Measurements from ENCODE around the gene CEP57L1.

CEP57L1 gene

DNA sequence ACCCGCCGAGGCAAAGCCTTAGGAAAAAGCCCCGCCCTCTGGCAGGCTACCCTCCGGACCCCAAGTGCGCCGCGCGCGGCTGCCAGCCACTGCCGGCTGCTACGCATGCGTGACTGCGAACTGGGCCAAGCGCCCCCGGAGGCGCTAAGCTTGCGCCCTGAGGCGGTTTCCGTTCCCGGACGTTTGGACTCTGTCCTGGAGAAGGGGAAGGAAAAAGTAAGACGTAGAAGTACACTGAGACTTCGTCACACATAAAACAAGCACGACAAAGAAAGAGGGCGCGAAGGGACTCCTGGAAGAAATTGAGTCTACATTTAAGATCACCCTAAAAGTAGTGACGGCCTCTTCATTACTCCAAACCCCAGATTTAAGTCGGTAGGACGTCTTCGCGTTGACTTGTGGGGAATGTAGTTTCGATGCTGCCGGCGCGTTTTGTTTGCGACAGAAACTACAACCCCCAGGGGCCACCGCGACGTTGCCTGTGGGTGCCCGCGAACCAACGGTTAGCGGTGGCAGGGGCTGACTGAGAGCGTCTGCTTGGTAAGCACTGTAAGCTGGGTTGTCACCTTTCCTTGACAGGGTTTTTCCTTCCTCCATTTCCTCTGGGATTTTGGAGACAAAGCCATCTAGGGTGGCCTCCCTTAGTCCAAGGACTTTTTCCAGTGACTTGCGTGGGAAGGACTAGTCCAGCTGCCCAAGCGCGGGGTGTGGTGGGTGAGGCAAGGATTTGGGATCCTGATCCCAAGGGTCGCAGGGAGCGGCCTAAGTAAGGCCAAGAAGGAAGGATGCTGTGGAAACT, at the start of gene CEP57L1:
TSS of gene CEP57L1 (plus strand) at position 472 of the 799 bp plus-strand sequence. CDS start 49,715 bp downstream, outside the sequence.
- DNase-seq = peak; percentile 98

DNA sequence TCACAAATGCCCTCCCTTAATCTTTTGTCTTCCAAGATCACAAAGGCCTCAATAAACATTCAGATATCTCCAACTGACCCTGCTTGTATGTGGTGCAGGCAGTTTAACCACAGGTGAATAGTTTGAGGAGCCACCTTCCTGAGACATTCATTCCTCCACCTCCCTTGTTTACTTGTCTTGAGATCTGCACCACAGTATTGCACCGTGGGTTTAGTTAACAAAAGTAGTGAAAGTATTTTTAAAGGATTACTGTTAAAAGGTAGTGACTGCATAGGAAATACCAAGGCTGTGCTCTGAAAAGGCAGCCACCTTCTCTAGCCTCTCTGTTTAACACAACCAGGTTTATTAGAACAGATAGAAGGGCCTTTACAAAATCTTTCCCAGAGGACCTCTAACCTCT, 47.1 kb upstream of the CEP57L1 start:
- no peak for DNase-seq

DNA sequence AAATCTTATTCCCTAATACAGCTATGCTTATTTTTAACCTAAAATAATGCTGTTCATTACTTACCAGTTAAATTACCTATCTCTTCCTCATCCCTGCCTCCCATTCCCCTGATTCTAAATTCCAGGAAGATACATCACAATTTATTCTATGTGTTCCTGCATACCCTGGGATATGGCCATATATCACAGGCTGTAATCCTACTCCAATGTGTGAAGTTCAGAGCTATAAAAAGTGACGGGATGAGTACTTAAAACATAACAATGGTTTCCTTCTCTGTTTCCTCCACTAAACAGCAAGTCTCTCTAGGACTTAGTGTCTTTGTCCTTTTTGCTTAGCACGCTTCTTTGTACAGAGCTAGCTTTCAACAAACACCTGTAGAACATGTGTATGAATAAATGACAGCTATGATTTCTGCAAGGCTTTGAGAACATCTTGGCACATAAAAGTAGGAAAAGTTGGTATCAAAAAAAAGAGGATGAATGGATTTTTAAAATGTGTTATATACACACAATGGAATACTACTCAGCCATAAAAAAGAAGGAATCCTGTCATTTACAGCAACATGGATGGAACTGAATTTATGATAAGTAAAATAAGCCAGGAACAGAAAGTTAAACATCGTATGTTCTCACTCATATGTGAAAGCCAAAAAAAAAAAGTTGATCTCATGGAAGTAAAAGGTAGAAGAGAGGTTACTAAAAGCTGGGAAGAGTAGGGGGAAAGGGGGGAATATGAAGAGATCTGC, 46.5 kb upstream of the CEP57L1 start:
- no peak for DNase-seq

DNA sequence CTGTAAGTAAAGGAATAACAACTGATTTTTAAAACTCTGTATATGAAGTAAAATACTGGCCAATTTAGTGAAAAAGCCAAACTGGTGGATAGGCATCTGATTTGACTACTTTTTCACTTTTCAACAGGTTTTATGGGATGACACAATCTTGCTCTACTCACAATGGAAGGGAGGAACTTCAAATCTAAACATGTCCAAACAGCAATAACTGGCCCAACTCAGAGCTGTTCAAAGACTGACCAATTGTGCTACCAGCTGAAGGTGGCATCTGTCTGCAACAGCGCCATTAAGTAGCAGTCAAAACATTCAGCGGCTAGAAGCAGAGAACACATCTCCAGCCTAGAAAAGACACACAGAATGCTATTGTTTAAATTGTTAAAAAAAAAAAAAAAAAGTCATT, 45.3 kb upstream of the CEP57L1 start:
- DNase-seq = no peak

DNA sequence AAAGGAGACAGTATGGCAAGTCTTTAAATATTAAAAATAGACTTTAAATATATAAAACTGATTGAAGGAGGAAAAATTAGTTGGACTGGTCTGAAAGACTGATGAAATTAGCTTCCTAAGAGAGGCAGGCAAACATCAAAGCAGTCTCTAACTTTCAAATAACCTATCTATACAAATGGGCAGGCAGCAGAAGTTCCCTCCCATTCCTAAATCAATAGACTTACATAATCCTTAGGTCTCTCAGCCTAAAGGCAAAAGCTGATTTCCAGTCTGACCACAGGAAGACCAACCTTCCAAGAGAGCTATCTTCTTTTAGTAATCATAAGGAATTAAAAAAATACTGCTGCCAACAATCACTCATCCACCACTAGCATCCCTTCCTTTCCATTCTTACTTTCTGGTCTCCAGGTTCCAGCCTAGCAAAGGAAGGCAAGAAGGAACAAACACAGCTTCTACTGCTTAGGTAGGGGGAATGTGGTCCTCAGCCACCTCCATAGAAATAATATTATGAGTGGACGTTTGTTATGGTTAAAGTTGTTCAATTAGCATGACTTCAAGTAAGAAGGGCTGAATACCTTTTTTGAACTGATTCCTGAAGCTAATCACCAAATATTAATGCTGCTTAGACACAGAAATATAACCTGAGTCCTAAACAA, 44.7 kb upstream of the CEP57L1 start:
- no peak for DNase-seq

DNA sequence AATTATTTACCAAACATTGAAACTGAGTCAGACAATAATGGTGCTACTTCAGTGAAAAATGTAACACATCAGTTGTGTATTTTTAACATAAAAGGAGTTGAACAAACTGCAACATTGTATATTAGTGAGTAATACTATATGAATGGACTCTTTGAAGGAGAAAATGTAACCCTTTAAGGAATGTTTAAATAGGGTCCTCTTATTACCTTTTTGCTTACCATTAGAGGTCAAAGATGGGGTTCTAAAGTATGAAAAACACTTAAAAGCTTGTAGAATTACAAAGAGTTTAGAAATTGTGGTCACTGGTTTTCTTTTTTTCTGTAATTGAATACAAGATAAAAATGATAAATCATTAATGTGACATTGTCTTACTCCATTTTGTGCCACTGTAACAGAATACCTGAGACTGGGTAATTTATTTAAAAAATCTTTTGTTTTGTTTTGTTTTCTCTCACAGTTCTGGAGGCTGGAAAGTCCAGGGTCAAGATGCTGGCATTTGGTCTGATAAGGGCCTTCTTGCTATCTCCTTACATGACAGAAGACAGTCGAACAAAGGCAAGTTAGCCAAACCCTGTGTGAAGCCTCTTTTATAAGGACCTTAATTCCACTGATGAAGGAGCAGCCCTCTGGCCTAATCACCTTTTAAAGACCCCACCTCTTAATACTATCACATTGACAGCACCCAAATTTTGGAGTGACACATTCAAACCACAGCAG, 43.8 kb upstream of the CEP57L1 start:
- DNase-seq = peak; percentile 44

DNA sequence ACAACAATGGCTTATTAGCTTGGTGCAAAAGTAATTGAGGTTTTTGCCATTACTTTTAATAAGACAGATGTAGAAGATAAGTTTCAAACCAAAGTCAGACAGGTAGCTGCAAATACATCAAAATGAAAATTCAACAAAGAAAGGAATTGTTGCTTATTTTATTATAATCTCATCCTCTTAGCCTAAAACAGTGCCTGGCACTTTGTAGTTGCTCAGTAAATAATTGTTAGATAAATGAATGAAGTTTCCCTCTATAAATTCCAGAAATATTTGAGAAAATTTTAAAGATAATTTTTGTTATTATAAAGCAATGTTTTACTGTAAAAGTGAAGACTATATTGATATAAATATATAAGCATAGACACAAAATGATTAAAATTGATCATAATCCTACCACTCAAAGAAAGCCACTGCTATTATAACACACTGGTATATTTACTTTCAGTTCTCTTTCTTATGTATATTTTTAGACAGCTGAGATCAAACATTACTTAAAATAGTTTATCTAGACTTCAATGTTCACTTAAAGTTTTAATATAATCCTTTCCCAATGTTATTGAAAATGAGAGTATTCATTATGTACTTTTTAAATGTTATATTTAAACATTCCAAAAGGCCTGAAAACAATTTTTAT, 43.2 kb upstream of the CEP57L1 start:
- DNase-seq = no peak

DNA sequence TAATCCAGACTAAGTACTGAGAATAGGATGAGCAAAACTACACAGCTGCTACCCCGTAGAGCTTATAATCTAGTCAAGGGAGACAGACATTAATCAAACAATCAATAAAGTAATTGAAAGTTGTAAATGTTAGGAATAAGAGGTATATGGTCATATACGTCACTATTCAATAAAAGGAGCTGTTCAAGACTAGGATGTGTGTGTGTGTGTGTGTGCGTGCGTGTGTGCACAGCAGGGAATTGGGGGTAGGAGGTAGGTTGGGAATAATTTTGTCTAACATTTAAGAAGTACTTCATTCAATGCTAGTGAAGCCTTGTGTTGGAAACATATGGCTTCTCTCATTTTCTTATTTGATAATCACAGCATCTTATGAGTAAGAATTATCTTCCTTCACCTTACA, 42.5 kb upstream of the CEP57L1 start:
- no peak for DNase-seq

DNA sequence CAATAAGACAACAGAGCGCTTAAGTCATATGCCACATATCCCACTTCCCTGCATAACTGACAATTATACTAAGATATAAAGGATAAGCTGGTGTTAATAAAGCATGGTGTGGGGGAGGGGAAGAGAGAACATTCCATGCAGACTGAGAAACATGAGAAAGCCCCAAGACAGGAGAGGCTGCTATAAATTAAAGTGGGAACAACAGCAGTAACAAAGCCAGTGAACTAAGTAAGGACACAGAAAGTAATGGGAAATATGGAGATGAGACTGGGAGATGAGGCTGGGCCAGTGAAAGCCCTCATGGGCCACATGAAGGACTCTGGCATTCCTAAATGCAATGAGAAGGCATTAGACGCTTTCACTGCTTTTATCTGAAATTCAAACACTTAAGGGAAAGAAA, 42.0 kb upstream of the CEP57L1 start:
- no peak for DNase-seq

DNA sequence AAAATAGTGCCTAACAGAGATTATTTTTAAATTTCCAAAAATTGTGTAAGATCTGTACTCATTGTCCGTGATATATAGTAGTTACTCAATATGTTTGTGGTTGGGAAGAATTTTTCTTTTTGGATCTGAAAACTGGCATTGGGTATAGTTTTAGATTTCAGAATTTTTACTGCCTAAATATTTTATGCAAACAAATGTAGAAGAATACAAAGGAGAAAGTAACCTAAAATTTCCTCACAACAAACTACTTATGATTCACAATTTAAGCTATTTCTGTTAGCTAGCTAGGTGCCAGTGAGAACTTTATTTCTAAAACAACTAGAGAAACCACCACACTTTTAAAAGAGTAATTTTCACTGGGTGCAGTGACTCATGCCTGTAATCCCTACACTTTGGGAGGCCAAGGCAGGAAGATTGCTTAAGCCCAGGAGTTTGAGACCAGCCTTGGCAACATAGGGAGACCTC, 39.5 kb upstream of the CEP57L1 start:
- DNase-seq = peak; percentile 61

DNA sequence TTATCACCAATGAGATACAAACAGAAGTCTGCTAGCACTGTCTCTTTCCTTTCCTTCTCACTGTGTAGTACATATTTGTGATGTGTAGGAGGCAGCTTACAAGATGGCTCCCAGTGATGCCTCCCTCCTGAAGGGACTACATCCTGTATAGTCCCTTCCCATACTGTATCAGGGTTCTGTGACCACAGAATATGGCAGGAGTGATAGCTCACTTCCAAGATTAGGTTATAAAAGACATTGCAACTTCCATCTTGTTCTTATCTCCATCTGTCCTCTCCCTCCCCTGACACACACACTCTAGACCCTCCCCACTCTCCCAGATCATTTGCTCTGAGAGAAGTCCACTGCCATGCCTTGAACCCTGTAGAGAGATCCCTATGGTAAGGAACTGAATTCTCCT, 38.6 kb upstream of the CEP57L1 start:
- DNase-seq = no peak

DNA sequence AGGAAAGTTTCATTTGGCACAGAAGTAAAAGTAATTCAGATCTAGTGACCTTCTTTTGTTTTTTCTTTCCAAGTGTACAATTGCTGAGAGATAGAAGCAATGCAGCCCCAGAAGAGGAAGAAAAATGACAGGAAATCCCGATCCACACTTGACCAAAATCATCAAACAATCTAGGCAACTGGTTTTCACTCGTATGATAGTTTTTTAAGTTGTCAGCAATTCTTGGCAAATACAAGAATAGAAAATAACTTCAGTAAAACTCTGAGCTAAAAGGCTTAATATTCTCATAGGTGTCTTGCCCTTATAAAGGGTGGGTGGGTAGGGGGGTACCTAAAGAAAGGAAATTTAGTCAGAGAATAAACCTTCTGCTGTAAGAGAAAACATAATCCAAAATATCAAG, 36.7 kb upstream of the CEP57L1 start:
- DNase-seq = no peak

DNA sequence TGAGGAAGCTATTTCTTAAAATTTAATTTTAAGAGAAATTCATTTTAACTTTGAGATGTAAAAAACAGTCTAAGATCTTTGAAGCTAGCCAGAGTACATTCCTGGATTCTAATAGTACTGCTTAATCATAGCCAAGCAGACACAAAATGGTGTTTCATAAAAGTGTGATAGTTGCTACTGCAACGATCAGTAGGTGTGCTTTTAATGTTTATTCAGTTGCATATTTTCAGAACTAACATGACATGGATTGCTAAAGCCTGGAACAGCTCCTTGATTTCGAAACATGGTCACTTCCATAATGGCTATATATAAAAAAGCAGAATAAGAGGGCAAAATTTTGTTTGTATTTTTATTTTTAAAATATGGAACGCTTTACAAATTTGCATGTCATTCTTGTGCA, 36.2 kb upstream of the CEP57L1 start:
- DNase-seq = peak; percentile 37

DNA sequence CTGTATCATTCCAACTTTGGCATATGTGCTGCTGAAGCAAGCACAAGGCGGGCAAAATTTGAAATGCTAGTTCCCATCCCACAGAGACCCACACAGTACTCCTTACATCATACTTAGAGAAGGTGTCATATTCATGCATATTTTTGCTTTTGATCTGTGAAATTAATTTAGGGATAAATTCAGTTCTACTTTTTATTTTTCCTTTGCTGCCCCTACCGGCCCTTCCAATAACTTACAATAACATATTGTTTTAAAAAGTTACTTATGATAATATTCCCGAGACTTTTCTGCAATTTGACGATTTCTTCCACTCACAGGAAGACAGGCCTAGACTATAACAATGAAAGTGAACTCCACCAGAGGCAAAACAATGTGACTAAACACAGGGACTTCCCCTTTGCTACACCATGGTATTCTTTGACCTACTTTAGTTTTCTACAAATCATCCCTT, 35.7 kb upstream of the CEP57L1 start:
- peak; percentile 19 for DNase-seq

DNA sequence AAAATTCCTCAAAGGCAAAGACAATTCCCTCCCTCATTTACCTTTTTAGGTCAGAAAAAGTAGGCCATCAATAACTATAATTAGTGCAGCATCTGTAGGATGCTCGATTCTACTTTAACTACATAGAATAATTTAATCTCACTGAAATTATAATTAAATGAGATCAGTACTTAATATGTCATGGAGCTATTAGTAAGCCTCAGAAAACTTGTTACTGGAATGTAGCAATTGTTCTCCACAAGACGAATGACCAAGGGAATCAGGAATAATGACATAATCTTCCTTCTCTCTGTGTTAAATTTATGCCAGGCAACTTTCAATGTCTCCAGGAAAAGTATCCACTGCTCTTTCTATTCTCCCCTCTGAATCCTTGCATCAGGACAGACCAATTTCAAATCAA, 34.7 kb upstream of the CEP57L1 start:
- DNase-seq = no peak

DNA sequence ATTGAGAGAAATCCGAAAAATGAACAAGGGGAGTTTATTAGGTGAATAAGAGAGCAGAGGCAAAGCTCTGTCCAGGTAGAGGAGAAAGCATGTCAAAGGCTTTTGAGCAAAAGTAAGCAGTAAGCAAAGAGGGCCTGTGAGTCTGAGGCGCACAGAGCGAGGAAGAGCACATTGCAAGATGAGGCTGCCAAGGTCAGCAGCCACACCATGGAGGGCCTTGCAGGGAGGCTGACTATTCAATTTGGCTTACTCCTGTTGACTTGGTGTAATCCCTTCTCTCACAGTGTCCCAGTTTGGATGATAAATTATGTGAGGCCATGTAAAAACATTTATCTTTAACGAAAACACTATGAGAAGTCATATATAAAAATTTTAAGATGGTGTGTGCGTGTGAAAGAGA, 33.1 kb upstream of the CEP57L1 start:
- no peak for DNase-seq

DNA sequence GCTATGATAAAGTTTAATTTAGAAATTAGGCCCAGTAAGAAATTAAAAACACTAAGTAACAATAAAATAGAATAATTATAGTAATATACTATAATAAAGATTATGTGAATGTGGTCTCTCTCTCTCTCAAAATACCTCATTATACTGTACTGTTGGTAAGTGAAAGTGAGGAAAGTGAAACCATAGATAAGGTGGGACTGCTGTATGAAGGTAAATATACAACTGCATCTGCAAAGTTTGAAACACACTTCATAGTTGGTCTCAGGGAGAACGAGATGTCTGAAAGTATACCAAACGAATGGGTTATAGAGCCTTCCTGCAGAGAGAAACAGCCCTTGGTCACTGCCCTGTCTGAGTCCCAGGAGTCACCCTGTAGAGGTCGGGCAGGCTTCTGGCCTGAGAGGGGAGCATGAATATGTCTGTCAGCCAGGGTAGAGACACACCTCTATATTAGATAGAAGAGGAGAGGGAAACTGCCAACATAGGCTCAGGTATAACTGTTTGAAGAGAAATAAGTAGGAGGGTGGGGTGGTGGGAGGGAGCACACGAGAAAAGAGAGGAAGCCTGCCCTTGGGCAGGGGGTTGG, 32.4 kb upstream of the CEP57L1 start:
- DNase-seq = no peak

DNA sequence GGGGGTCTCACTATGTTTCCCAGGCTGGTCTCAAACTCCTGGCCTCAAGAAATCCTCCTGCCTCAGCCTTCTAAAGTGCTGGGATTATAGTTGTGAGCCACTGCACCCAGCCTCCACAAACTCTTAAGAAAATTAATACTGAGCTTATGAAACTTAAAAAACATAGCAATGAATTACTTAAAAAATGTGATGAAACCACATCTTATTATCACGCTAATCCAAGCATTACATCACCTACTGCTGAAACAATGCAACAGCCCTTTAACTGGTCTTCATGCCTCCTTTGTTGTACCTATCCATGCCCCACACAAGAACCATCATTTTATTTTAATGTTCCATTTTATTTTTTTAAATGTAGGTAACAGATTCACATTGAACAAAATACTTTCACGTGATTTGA, 25.6 kb upstream of the CEP57L1 start:
- DNase-seq = no peak

DNA sequence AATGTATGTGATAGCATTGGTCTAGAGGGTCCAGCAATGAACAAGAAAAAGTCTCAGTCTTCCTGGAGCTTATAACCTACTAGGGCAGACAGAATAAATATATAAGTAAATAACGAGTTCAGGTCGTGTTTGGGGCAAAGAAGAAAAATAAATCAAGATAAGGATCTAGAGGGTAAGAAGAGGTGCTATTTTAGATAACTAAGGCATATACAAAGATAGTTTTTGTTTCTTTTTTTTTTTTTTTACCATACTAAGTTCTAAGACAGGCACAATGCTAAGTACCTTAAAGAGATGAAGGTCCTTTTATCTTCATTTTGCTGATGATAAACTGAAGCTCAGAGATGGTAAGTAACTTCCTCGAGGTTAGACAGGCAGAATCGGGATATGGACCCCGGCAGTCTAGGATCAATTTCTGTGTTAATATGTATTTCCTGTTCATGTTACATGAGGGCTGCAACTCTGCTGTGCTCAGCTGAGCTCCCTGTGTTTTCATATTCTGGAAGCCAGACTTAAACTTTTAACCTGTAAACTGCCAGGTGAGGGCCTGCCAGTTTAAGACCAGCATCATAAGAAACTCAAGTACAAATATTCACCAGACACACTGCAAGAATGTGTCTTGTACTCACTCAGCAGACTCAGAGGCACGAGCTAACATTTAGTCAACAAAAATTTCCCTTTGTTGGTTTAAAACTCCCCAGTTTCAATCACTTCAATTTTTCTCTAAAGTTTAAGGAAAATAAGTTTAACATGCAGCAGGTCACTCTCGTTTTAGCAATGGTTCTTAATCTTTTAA, 24.0 kb upstream of the CEP57L1 start:
- no peak for DNase-seq

DNA sequence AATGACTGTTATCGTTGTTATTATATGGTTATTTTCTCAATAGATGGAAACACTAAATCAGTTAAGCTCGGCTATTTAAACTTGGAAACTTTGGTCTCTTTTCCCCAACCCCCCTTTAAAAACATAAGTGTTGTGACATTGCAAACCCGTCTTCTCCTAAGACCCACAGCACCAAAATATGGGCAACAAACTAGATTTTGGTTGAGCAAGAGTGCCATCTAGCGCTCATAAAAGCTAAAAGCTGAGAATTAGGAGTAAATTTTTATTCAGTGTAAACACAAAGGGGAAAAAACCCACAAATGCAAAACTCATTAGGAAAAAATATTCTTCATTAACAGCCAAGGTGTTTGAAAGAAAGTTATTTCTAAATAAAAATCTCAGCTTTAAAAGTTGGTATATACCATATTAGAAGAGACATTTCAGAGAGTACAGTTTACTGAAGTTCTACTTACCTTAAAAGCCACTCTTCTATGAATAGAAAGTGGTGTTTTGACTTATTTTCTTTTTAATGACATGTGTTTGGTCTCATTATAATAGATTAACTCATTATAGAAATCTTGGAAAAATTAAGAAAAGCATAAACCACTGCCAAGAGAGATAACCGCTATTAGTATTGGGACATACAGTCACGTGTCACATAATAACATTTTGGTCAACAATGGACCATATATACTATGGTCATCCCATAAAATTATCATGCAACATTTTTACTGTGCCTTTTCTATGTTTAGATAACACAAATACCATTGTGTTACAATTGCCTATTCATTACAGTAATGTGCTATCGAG, 21.8 kb upstream of the CEP57L1 start:
- peak; percentile 49 for DNase-seq

DNA sequence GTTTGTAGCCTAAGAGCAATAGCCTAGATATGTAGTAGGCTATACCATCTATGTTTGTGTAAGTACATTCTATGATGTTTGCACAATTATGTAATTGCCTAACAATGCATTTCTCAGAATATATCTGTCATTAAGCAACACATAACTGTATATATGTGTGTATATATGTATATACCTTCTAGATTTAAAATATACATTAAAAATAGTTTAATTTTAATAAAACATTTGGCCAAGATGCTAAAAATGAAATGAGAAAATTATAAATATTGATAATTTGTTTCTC, 21.2 kb upstream of the CEP57L1 start:
- no peak for DNase-seq

Data from HCEC 1CT (cell line).